ENCODE data around the gene USP22. TPM values are rescaled to one million over a fixed set of nuclear protein-coding genes. Genes with fewer than 3 reads are reported as not detected.
A peak's percentile ranks its signal among the peaks of the same experiment; 100 is the strongest.

Gene USP22
- total and polyA plus RNA-seq, 9 donors: 75.2 to 246 (median 197) TPM

DNA sequence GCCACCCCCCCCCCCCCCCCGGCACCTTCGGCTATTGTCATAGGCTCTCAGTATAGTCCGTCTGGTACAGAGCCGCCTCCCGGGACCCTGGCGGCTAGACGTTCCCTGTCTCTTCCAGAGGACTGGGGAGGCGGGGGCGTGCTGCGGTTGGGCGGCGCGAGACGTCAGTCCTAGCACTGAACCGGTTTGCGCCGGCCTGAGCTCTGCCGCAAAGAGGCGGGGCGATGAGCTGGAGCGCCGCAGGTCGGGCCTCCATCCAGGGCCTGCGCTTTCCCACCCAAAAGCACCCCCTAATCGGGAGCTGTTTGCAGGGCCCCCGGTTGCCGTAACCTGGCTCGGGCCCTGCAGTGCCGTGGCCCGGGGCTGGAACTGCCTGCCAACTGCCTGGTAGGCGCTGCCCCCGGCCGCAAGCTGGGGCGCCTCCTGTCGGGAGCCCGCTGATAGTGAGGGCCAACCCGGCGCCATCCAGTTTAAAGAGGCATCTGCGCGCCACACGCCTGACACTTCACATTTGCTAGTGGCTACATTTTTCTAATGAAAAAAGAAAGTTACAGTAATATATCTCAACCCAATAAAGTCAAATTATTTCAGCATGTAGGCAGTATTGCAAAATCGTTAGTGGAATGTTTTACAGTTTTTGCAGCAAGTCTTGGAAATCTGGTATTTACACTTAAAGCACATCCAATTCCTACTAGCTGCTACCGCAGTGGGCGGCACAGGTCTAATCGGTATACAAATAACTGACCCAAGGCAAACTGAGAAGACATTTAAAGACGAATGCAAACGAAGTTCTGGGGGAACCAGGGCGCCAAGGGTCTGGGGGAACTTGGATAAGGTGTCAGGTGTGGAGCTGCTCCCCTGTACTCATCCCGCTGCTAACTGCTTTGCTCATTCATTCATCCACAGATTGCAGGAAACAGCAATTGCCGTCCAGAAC is 753 bp upstream of the USP22 start:
- intact Hi-C loops (cut with DNase I): loop anchor here in 2 of 4 donors (10.0 kb wide), 2 partner anchors 211 to 241 kb away; partner anchors contain the start of genes MAP2K3 (in 1 of the 2) and NATD1 (in 1 of the 2)
- peak overlapping the region; percentile 82 for H3K4me3 ChIP-seq
- WGBS, 3 donors: 1 to 3% (median 1%) methylated on average over 34 to 49 of the region's 50 CpGs
- H3K27ac ChIP-seq: peak overlapping the region; percentile 89 to 96
- H3K9me3 ChIP-seq: no peaks in the 10 kb centered on the region
- no peaks in the 10 kb centered on the region for H3K27me3 ChIP-seq
- TF ChIP-seq POLR2A (IDR thresholded peaks at IDR 0.05) (peak; percentile 75), EP300 (IDR thresholded peaks at IDR 0.05) (no peak)
- TF ChIP-seq, protein P1, sequence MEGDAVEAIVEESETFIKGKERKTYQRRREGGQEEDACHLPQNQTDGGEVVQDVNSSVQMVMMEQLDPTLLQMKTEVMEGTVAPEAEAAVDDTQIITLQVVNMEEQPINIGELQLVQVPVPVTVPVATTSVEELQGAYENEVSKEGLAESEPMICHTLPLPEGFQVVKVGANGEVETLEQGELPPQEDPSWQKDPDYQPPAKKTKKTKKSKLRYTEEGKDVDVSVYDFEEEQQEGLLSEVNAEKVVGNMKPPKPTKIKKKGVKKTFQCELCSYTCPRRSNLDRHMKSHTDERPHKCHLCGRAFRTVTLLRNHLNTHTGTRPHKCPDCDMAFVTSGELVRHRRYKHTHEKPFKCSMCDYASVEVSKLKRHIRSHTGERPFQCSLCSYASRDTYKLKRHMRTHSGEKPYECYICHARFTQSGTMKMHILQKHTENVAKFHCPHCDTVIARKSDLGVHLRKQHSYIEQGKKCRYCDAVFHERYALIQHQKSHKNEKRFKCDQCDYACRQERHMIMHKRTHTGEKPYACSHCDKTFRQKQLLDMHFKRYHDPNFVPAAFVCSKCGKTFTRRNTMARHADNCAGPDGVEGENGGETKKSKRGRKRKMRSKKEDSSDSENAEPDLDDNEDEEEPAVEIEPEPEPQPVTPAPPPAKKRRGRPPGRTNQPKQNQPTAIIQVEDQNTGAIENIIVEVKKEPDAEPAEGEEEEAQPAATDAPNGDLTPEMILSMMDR (IDR thresholded peaks at IDR 0.05): peak; percentile 80 to 95 (median 95)
- peak; percentile 97 to 99 (median 98) for DNase-seq
- H3K4me1 ChIP-seq (ENCODE audit: insufficient read depth): peaks cover 8% of the 10 kb centered on the region
- no peaks in the 10 kb centered on the region for H3K36me3 ChIP-seq

DNA sequence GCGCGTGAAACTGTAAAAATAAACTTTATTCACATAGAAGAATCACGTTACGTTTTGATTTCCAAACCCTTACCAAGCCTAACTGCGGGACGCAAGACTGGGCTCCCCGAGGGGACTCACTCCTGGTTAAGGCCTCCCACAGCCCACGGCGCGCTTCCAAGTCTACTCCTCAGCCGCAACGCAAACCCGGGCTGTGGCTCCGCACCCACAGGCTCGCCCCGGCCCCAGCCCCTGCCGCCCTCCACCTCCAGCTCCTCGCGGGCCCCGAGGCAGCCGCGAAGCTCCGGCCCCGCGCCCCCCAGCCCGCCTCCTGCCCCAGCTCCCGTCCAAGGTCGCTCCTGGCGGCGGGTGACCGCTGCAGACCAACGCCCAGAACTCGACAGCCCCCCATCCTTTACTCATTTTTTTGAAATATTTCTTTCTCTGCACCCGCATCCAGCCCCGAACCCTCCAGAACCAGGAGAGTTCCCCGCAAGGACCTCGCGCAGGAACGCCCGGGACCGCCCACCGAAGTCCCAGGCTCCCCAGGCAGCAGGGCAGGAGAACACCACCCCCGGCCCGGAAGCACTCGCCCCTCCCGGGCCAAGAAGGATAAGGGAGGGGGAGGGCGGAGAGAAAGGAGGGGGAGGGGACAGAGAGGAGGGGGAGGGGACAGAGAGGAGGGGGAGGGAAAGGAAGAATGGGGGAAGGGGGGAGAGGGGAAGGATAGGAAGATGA is 912 bp downstream of the USP22 start:
- Histone ChIP-seq H3K4me1 (ENCODE audit: insufficient read depth) (peaks cover 17% of the 10 kb centered on the region), H3K36me3 (no peaks in the 10 kb centered on the region), H3K4me3 (peak overlapping the region; percentile 99), H3K27ac (peak overlapping the region; percentile 100), H3K27me3 (no peaks in the 10 kb centered on the region), H3K9me3 (no peaks in the 10 kb centered on the region)
- intact Hi-C loops (cut with DNase I): loop anchor here in 2 of 4 donors (10.0 kb wide), 2 partner anchors 213 to 243 kb away; partner anchors contain the start of genes MAP2K3 (in 1 of the 2) and NATD1 (in 1 of the 2)
- TF ChIP-seq, protein P1 (IDR thresholded peaks at IDR 0.05): no peak
- TF ChIP-seq EP300 (IDR thresholded peaks at IDR 0.05): no peak
- no peak for TF ChIP-seq POLR2A (IDR thresholded peaks at IDR 0.05)
- peak; percentile 83 to 88 (median 87) for DNase-seq
- WGBS, 3 donors: 1% methylated on average over 43 to 47 of the region's 47 CpGs

DNA sequence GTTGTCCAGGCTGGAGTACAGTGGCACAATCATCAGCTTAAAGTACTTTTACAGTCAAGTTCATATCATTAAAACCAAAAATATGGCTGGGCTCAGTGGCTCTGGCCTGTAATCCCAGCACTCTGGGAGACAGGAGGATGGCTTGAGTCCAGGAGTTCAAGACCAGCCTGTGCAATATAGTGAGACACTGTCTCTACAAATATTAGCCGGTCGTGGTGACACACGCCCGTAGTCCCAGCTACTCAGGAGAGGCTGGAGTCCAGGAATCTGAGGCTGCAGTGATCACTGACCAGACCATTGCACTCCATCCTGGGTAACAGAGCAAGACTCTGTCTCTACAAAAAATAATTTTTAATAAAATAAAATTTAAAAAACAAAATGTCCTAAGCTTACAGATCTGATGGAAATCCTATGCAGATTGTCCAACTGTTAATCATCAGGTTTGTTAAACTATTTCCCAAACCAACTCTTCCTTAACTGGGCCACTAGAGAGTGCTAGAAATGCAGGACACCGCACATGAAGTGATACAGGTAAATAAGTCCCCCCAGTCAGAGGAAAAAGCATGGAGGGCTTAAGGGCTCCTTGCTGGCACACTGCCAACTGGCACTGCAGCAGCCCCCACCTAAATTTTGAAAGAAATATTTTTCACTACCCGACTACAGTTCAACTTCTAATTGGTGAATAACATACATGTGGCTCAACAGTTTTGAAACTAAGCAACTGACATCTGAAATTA is 2.8 kb downstream of the USP22 start:
- DNase-seq: peak in 4 of 5 donors; percentile 18 to 56 (median 48)
- TF ChIP-seq, protein P1 (IDR thresholded peaks at IDR 0.05): no peak
- no peak for TF ChIP-seq EP300 (IDR thresholded peaks at IDR 0.05)
- no peak for TF ChIP-seq POLR2A (IDR thresholded peaks at IDR 0.05)
- intact Hi-C loops (cut with DNase I): loop anchor here in 2 of 4 donors (10.0 kb wide), 2 partner anchors 215 to 245 kb away; partner anchors contain the start of genes MAP2K3 (in 1 of the 2) and NATD1 (in 1 of the 2)
- no peaks in the 10 kb centered on the region for H3K36me3 ChIP-seq
- H3K4me1 ChIP-seq (ENCODE audit: insufficient read depth): peaks cover 22% of the 10 kb centered on the region
- H3K9me3 ChIP-seq: no peaks in the 10 kb centered on the region
- WGBS, 3 donors: 19 to 23% (median 22%) methylated on average over 6 of the region's 6 CpGs
- H3K27me3 ChIP-seq: no peaks in the 10 kb centered on the region
- peak overlapping the region; percentile 99 for H3K4me3 ChIP-seq
- H3K27ac ChIP-seq: no peak overlapping the region
